Mesendoderm (in vitro differentiated cells): ENCODE results near the gene PGM5.

Source experiments
- DNase-seq: peaks from one replicate; pipeline ENCODE4 v3.0.0; 2013
- H2AK5ac ChIP-seq: 2 replicates; pipeline ENCODE4 v1.6.1; 2013; ENCODE audit warnings: low read length, inconsistent platforms
- H2BK120ac ChIP-seq: 2 replicates; pipeline ENCODE4 v1.6.1; 2013; ENCODE audit warnings: low read depth, mild to moderate bottlenecking, low read length, moderate library complexity, mixed read lengths
- H2BK15ac ChIP-seq: replicated peaks from 2 replicates; pipeline ENCODE4 v1.6.1; 2013; ENCODE audit warnings: low read depth, mild to moderate bottlenecking, moderate library complexity
- H2BK5ac ChIP-seq: 2 replicates; pipeline ENCODE4 v1.6.1; 2013; ENCODE audit warnings: low read length, inconsistent platforms
- H3K18ac ChIP-seq: 2 replicates; pipeline ENCODE4 v1.6.1; 2013; ENCODE audit warnings: mild to moderate bottlenecking, low read length, mixed read lengths
- H3K23ac ChIP-seq: one replicate; pipeline ENCODE4 v1.6.1; 2013; ENCODE audit warnings: low read length
- H3K27ac ChIP-seq: 2 replicates; pipeline ENCODE4 v1.5.1; 2013; ENCODE audit warnings: low read depth, mild to moderate bottlenecking, inconsistent platforms, low read length, moderate library complexity
- H3K27me3 ChIP-seq: 2 replicates; pipeline ENCODE4 v1.6.1; 2013; ENCODE audit warnings: low read length, control low read depth, mild to moderate bottlenecking, inconsistent platforms; ENCODE audit not compliant: insufficient read depth, poor library complexity
- H3K36me3 ChIP-seq: 2 replicates; pipeline ENCODE4 v1.6.1; 2013; ENCODE audit warnings: low read length, inconsistent platforms; ENCODE audit not compliant: control insufficient read depth, insufficient read depth
- H3K4ac ChIP-seq: one replicate; pipeline ENCODE4 v1.6.1; 2013; ENCODE audit warnings: low read depth, mild to moderate bottlenecking, low read length, moderate library complexity
- H3K4me1 ChIP-seq: 2 replicates; pipeline ENCODE4 v1.6.1; 2013; ENCODE audit warnings: low read depth, low read length, inconsistent platforms; ENCODE audit not compliant: control insufficient read depth
- H3K4me2 ChIP-seq: 2 replicates; pipeline ENCODE4 v1.6.1; 2013; ENCODE audit warnings: low read length
- H3K4me3 ChIP-seq: 2 replicates; pipeline ENCODE4 v1.5.1; 2013; ENCODE audit warnings: mild to moderate bottlenecking, low read length
- H3K56ac ChIP-seq: one replicate; pipeline ENCODE4 v1.6.1; 2013; ENCODE audit warnings: low read length
- H3K79me1 ChIP-seq: 2 replicates; pipeline ENCODE4 v1.6.1; 2013; ENCODE audit warnings: low read length, inconsistent platforms
- H3K79me2 ChIP-seq: 2 replicates; pipeline ENCODE4 v1.6.1; 2013; ENCODE audit warnings: mild to moderate bottlenecking, low read length; ENCODE audit not compliant: control insufficient read depth, insufficient read depth
- H3K9ac ChIP-seq: 2 replicates; pipeline ENCODE4 v1.6.1; 2013; ENCODE audit warnings: low read length, inconsistent platforms
- H4K5ac ChIP-seq: one replicate; pipeline ENCODE4 v1.6.1; 2013; ENCODE audit warnings: low read length
- H4K8ac ChIP-seq: one replicate; pipeline ENCODE4 v1.6.1; 2013; ENCODE audit warnings: low read depth, mild to moderate bottlenecking, control low read depth, low read length, moderate library complexity
- WGBS: extraction: QIAGEN DNeasy Blood & Tissue Kit; methylation state at CpG from one replicate; pipeline ENCODE4 v1.1.7; 2013; ENCODE audit warnings: low lambda C conversion rate, missing lambda C conversion rate; ENCODE audit not compliant: insufficient coverage; ENCODE audit errors: extremely low coverage; 5-methylcytosine and 5-hydroxymethylcytosine counted together

The PGM5 gene

DNA sequence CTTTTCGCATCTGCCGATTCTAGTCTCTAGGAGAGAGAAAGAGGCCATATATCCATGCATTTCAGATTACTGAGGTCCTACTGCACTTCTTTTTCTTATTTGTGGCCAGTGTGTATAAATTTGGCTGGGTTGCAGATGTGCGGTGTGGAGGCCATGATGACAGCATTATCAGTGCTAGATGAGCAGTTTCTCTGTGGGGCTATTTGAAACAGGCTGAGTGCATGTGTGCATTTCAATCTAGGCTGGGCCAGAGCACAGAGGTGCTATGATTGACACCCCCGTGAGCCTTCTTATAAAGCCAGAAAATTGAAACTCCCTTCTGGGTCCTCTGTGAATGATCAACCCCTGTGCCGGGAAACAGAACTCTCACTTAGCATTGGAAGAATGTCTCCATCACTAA, 114.2 kb downstream of the PGM5 start:
- H3K27me3 ChIP-seq, result no peaks in the 10 kb centered on the region
- H3K56ac ChIP-seq, result no peak overlapping the region
- no peak overlapping the region for H3K27ac ChIP-seq

DNA sequence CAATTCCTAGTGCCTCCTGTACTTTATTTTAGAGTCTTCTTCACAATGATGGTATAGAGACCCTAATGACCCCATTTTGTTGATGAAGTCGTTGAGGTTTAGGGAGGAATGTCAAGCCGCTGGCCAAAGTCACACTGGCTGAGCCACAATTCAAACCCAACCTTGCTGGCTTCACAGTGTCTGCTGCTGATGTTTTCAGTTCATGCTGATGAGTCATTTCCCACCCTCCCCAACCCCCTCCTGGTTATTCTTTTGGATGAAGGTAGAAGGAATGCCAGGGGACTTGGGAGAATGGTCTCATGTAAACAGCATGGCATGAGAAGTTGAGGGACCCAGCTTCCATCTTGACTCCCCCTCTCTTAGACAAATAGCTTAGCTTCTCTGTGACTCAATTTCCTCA, 115.7 kb downstream of the PGM5 start:
- no peak overlapping the region for H3K4me2 ChIP-seq
- no CpG with 5 or more reads among the region's 2 CpGs for WGBS
- no peaks in the 10 kb centered on the region for H3K27me3 ChIP-seq

More for the DNA sequence above, 114.2 kb downstream of the PGM5 start:
- Histone ChIP-seq H3K23ac (no peak overlapping the region), H3K9ac (no peak overlapping the region), H3K4me3 (no peak overlapping the region), H4K5ac (no peak overlapping the region), H3K4ac (no peak overlapping the region), H3K79me2 (no peaks in the 10 kb centered on the region), H3K4me1 (no peaks in the 10 kb centered on the region), H4K8ac (no peak overlapping the region), H3K4me2 (no peak overlapping the region), H2BK120ac (no peak overlapping the region), H3K79me1 (no peaks in the 10 kb centered on the region), H2BK15ac (no peak overlapping the region), H2BK5ac (no peak overlapping the region), H3K36me3 (no peaks in the 10 kb centered on the region), H3K18ac (no peak overlapping the region), H2AK5ac (no peak overlapping the region)
- no peak for DNase-seq
- no CpG with 5 or more reads among the region's 5 CpGs for WGBS

DNA sequence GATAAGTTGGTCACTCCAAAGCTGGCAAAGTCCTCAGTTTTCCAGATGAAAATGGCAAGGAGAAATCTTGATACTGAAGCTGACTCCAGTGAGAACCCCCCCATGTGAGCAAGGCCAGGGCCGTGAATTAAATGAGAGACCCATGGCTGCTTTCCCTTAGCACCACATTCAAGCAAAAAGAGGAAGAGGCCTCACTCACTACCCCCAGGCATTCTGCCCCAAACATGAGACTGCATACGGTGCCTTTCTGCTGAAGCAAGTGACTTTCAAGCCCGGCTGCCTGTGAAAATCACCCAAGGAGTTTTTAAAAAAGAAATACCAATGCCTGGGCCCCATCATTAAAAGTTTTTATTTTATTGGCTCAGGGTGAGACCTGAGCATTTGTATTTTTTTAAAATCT, 117.4 kb downstream of the PGM5 start:
- Histone ChIP-seq H3K23ac (no peak overlapping the region), H2BK120ac (no peak overlapping the region), H3K36me3 (no peaks in the 10 kb centered on the region), H3K4ac (no peak overlapping the region), H3K18ac (no peak overlapping the region), H3K4me3 (no peak overlapping the region), H4K5ac (no peak overlapping the region), H3K27ac (no peak overlapping the region), H2BK5ac (no peak overlapping the region), H3K56ac (no peak overlapping the region), H2BK15ac (no peak overlapping the region), H3K79me2 (no peaks in the 10 kb centered on the region), H3K79me1 (no peaks in the 10 kb centered on the region), H2AK5ac (no peak overlapping the region), H3K27me3 (no peaks in the 10 kb centered on the region), H3K4me1 (no peaks in the 10 kb centered on the region), H4K8ac (no peak overlapping the region), H3K9ac (no peak overlapping the region), H3K4me2 (no peak overlapping the region)
- WGBS, result no CpG with 5 or more reads among the region's 3 CpGs
- no peak for DNase-seq

More for the DNA sequence above, 115.7 kb downstream of the PGM5 start:
- Histone ChIP-seq H3K18ac (no peak overlapping the region), H3K79me1 (no peaks in the 10 kb centered on the region), H3K9ac (no peak overlapping the region), H3K56ac (no peak overlapping the region), H4K8ac (no peak overlapping the region), H3K79me2 (no peaks in the 10 kb centered on the region), H2AK5ac (no peak overlapping the region), H3K23ac (no peak overlapping the region), H2BK5ac (no peak overlapping the region), H3K36me3 (no peaks in the 10 kb centered on the region), H4K5ac (no peak overlapping the region), H3K4me1 (no peaks in the 10 kb centered on the region), H3K4ac (no peak overlapping the region), H3K27ac (no peak overlapping the region), H3K4me3 (no peak overlapping the region), H2BK120ac (no peak overlapping the region), H2BK15ac (no peak overlapping the region)
- DNase-seq, result no peak

DNA sequence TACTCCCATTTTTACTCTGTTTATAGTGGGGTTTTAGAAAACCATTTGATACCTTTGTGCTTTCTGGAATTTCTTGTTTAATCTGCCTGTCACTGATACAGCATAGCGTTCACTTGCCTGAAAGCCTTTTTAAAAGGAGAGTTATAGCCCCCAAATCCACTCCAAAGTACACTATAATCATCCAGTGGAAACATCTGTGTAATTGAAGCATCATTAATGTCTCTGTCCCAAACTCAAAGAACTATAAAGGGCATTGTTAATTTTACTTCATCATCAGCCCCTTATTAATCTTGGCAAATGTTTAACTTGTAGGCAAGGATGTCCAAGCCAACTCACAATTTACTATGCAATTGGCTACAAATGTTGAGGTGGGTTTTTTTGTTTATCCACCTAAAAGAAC, 120.0 kb downstream of the PGM5 start:
- no peak for DNase-seq
- Histone ChIP-seq H3K27ac (no peak overlapping the region), H3K4me3 (no peak overlapping the region), H3K4me2 (no peak overlapping the region), H3K4me1 (no peaks in the 10 kb centered on the region), H3K4ac (no peak overlapping the region), H3K79me2 (no peaks in the 10 kb centered on the region), H3K27me3 (no peaks in the 10 kb centered on the region), H4K8ac (no peak overlapping the region), H2BK120ac (no peak overlapping the region), H3K23ac (no peak overlapping the region), H3K36me3 (no peaks in the 10 kb centered on the region), H3K56ac (no peak overlapping the region), H2BK15ac (no peak overlapping the region), H3K18ac (no peak overlapping the region), H3K9ac (no peak overlapping the region), H2BK5ac (no peak overlapping the region), H4K5ac (no peak overlapping the region), H3K79me1 (no peaks in the 10 kb centered on the region), H2AK5ac (no peak overlapping the region)
- WGBS, result no CpG with 5 or more reads among the region's 1 CpG

DNA sequence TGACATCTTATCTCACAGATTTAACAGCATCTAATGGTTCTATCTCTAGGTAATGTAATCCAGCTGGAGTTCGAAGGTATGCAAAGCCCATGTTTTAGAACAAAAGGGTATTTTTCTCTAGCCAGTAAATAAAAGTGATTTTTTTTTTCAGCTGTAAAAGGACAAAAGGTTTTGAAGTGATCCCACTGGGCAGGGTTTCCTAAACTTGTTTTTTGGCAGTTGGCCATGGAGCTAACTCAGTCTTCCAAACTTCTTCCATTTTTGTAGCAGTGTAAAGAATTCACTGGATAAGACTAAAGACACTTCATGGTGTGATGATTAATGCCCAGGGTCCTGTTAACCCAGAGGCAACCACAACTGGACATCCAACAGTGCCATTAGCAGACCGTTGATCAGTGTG, 120.4 kb downstream of the PGM5 start:
- Histone ChIP-seq H3K18ac (no peak overlapping the region), H3K9ac (no peak overlapping the region), H3K4me2 (no peak overlapping the region), H3K4ac (no peak overlapping the region), H2BK15ac (no peak overlapping the region), H2AK5ac (no peak overlapping the region), H4K5ac (no peak overlapping the region), H3K79me1 (no peaks in the 10 kb centered on the region), H4K8ac (no peak overlapping the region), H3K79me2 (no peaks in the 10 kb centered on the region), H3K27me3 (no peaks in the 10 kb centered on the region), H2BK120ac (no peak overlapping the region), H3K27ac (no peak overlapping the region), H3K23ac (no peak overlapping the region), H3K4me1 (no peaks in the 10 kb centered on the region), H3K36me3 (no peaks in the 10 kb centered on the region), H3K56ac (no peak overlapping the region), H3K4me3 (no peak overlapping the region), H2BK5ac (no peak overlapping the region)
- no peak for DNase-seq
- no CpG with 5 or more reads among the region's 2 CpGs for WGBS

DNA sequence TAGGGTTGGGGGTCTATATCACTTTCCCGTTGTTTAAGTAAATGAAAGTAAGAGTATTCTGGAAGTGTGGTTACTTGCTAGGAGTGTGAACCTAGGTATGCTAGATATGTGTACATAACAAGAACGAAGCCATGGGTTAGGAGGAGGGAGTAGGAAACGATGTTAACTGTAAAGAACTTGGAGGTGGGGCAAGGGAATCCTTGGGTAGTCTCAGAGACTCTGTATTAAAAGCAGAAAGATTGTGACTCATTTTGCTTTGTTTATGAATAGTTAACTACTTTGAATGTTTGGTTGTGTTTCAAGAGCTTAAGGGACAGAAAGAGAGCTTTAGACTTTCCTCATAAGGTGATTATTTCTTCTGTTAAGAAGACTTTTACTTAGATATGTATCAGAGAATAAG, 124.4 kb downstream of the PGM5 start:
- no peak for DNase-seq
- no CpG with 5 or more reads among the region's 3 CpGs for WGBS
- no peaks in the 10 kb centered on the region for H3K27me3 ChIP-seq
- no peak overlapping the region for H2BK5ac ChIP-seq
- no peak overlapping the region for H3K27ac ChIP-seq
- no peak overlapping the region for H2AK5ac ChIP-seq
- H3K79me1 ChIP-seq, result no peaks in the 10 kb centered on the region
- H4K8ac ChIP-seq, result no peak overlapping the region
- H3K4me2 ChIP-seq, result no peak overlapping the region
- H2BK120ac ChIP-seq, result no peak overlapping the region
- no peak overlapping the region for H3K18ac ChIP-seq
- no peaks in the 10 kb centered on the region for H3K4me1 ChIP-seq
- no peak overlapping the region for H3K23ac ChIP-seq
- H3K79me2 ChIP-seq, result no peaks in the 10 kb centered on the region
- no peak overlapping the region for H3K4ac ChIP-seq
- no peak overlapping the region for H3K9ac ChIP-seq
- H3K36me3 ChIP-seq, result no peaks in the 10 kb centered on the region
- H4K5ac ChIP-seq, result no peak overlapping the region
- no peak overlapping the region for H3K4me3 ChIP-seq
- no peak overlapping the region for H3K56ac ChIP-seq
- no peak overlapping the region for H2BK15ac ChIP-seq
